DND-41 (cell line): ENCODE data around the gene MXD4.

Experiments used
- EZH2 ChIP-seq: IDR thresholded peaks from 3 replicates; pipeline ENCODE4 v1.6.1; 2012; ENCODE audit warnings: borderline replicate concordance, low read depth, mild to moderate bottlenecking, moderate library complexity, low read length, inconsistent platforms; ENCODE audit not compliant: severe bottlenecking
- TF ChIP-seq, protein P1 (sequence below): IDR thresholded peaks from 2 replicates; pipeline ENCODE4 v1.5.1; 2012; ENCODE audit warnings: borderline replicate concordance, low read length, moderate library complexity, mild to moderate bottlenecking; ENCODE audit not compliant: poor library complexity, severe bottlenecking; ENCODE audit errors: extremely low read depth

DNA sequence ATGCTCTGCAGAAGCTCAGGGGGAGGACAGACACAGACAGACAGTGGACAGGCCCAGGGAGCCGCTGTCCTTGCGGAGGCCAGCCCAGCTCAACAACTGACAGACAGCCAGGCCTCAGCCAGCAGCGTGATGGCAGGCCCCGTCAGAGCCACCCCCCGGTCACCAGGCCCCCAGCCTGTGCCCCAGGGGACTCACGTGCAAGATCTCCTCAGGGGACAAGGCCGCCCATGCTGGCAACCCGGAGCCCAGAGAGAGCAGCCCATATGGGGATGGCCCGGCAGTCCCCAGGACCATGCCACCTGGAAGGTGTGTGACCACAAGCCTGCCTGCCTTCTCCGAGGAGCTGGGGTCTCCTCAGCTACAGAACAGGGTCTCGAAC, 28.0 kb upstream of the MXD4 start:
- TF ChIP-seq, protein P1, sequence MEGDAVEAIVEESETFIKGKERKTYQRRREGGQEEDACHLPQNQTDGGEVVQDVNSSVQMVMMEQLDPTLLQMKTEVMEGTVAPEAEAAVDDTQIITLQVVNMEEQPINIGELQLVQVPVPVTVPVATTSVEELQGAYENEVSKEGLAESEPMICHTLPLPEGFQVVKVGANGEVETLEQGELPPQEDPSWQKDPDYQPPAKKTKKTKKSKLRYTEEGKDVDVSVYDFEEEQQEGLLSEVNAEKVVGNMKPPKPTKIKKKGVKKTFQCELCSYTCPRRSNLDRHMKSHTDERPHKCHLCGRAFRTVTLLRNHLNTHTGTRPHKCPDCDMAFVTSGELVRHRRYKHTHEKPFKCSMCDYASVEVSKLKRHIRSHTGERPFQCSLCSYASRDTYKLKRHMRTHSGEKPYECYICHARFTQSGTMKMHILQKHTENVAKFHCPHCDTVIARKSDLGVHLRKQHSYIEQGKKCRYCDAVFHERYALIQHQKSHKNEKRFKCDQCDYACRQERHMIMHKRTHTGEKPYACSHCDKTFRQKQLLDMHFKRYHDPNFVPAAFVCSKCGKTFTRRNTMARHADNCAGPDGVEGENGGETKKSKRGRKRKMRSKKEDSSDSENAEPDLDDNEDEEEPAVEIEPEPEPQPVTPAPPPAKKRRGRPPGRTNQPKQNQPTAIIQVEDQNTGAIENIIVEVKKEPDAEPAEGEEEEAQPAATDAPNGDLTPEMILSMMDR: no peak
- TF ChIP-seq EZH2: no peak
